ENCODE data around the gene SSU72. TPM values are rescaled to one million over a fixed set of nuclear protein-coding genes. Genes with fewer than 3 reads are reported as not detected.

SSU72 gene
- polyA plus RNA-seq, 1 experiment, result 101 TPM

DNA sequence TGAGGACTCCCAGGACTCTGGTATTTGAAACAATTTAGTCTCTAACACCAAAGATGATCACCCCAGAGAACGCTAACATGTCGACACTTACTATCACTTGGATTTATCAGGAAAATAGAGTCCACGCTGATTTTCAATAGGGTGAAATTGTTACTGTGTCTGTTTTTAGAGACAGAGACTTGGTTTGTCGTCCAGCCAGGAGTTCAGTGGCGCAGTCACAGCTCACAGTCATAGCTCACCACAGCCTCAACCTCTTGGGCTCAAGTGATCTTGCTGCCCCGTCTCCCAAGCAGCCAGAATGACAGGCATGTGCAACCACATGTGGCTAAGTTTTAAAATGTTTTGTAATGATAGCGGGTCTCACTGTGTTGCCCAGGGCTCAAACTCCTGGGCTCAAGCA, 5.3 kb downstream of the SSU72 start:
- TF ChIP-seq, protein P1, sequence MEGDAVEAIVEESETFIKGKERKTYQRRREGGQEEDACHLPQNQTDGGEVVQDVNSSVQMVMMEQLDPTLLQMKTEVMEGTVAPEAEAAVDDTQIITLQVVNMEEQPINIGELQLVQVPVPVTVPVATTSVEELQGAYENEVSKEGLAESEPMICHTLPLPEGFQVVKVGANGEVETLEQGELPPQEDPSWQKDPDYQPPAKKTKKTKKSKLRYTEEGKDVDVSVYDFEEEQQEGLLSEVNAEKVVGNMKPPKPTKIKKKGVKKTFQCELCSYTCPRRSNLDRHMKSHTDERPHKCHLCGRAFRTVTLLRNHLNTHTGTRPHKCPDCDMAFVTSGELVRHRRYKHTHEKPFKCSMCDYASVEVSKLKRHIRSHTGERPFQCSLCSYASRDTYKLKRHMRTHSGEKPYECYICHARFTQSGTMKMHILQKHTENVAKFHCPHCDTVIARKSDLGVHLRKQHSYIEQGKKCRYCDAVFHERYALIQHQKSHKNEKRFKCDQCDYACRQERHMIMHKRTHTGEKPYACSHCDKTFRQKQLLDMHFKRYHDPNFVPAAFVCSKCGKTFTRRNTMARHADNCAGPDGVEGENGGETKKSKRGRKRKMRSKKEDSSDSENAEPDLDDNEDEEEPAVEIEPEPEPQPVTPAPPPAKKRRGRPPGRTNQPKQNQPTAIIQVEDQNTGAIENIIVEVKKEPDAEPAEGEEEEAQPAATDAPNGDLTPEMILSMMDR (IDR thresholded peaks at IDR 0.05; ENCODE audit: insufficient read depth, low read depth, low read length), result no peak
- CTCF ChIA-PET, result no interaction called here
- H3K36me3 ChIP-seq (ENCODE audit: control insufficient read depth, insufficient read depth, low read length), result peaks cover 8% of the 10 kb centered on the region
- no peak for DNase-seq (ENCODE audit: low read depth)
- H3K4me3 ChIP-seq (ENCODE audit: low read depth, low read length), result no peak overlapping the region
- POLR2A ChIA-PET, result no interaction called here
- H3K27me3 ChIP-seq (ENCODE audit: control insufficient read depth, insufficient read depth, low read length), result no peaks in the 10 kb centered on the region

GRCh38 chr1:1567891-1568291, 6.8 kb downstream of the SSU72 start:
- TF ChIP-seq, protein P1 (IDR thresholded peaks at IDR 0.05; ENCODE audit: insufficient read depth, low read depth, low read length), result no peak
- H3K27me3 ChIP-seq (ENCODE audit: control insufficient read depth, insufficient read depth, low read length), result no peaks in the 10 kb centered on the region
- H3K36me3 ChIP-seq (ENCODE audit: control insufficient read depth, insufficient read depth, low read length), result peaks cover 11% of the 10 kb centered on the region
- ChIA-PET POLR2A (no interaction called here), CTCF (no interaction called here)
- H3K4me3 ChIP-seq (ENCODE audit: low read depth, low read length), result no peak overlapping the region
- DNase-seq (ENCODE audit: low read depth), result no peak

DNA sequence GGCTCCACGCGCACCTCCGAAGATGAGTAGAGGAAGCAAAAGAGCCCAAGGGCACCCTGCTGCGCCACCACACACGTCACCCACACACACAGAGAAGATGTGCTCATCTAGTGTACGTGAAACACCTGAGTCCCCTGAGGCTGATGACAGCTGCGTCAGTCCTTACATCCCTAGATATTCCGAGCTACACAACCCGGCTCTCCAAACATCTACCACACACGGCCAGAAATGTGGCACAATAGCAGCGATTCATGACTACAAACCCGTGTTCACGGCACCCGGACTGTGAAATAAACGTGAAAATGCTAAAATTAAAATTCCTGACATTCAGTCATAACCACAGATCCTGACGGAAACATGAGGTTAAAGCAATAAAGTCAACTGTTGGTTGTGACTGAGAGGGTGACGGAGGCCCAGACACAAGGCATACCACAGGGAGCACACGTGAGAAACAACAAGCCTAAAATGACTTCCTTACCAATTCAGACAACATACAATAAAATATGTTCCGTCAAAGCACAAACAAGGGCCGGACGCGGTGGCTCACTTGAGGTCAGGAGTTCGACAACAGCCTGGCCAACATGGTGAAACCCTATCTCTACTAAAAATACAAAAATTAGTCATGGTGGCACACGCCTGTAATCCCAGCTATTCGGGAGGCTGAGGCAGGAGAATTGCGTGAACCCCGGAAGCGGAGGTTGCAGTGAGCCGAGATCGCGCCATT, 7.3 kb downstream of the SSU72 start:
- ChIA-PET POLR2A (no interaction called here), CTCF (no interaction called here)
- Histone ChIP-seq H3K36me3 (ENCODE audit: control insufficient read depth, insufficient read depth, low read length) (peaks cover 14% of the 10 kb centered on the region), H3K4me3 (ENCODE audit: low read depth, low read length) (no peak overlapping the region), H3K27me3 (ENCODE audit: control insufficient read depth, insufficient read depth, low read length) (no peaks in the 10 kb centered on the region)
- no peak for DNase-seq (ENCODE audit: low read depth)
- TF ChIP-seq, protein P1 (IDR thresholded peaks at IDR 0.05; ENCODE audit: insufficient read depth, low read depth, low read length), result no peak

- H3K36me3 ChIP-seq (ENCODE audit: control insufficient read depth, insufficient read depth, low read length), result peaks cover 16% of the 10 kb centered on the region
- H3K4me3 ChIP-seq (ENCODE audit: low read depth, low read length), result no peak overlapping the region
- DNase-seq (ENCODE audit: low read depth), result no peak
- ChIA-PET POLR2A (no interaction called here), CTCF (no interaction called here)
- TF ChIP-seq, protein P1 (IDR thresholded peaks at IDR 0.05; ENCODE audit: insufficient read depth, low read depth, low read length), result no peak
- no peaks in the 10 kb centered on the region for H3K27me3 ChIP-seq (ENCODE audit: control insufficient read depth, insufficient read depth, low read length)
These were observed 9.3 kb downstream of the SSU72 start for GRCh38 chr1:1565340-1565739.

GRCh38 chr1:1564268-1564667, 10.4 kb downstream of the SSU72 start:
- POLR2A ChIA-PET, result no interaction called here
- peaks cover 21% of the 10 kb centered on the region for H3K36me3 ChIP-seq (ENCODE audit: control insufficient read depth, insufficient read depth, low read length)
- TF ChIP-seq, protein P1 (IDR thresholded peaks at IDR 0.05; ENCODE audit: insufficient read depth, low read depth, low read length), result no peak
- no peaks in the 10 kb centered on the region for H3K27me3 ChIP-seq (ENCODE audit: control insufficient read depth, insufficient read depth, low read length)
- CTCF ChIA-PET, result no interaction called here
- no peak for DNase-seq (ENCODE audit: low read depth)
- no peak overlapping the region for H3K4me3 ChIP-seq (ENCODE audit: low read depth, low read length)
